ENCODE results near the gene PKNOX2.

- TF ChIP-seq SPI1 (IDR thresholded peaks at IDR 0.05; ENCODE audit: borderline replicate concordance, insufficient read depth, low read depth, low read length) (no peak), MXI1 (IDR thresholded peaks at IDR 0.05; ENCODE audit: low read depth, low read length) (no peak)
These were observed 211.6 kb downstream of the PKNOX2 start for GRCh38 chr11:125376117-125376516.

All from GM12878 (cell line).